ENCODE measurements around the gene RGS12. TPM values are rescaled to one million over a fixed set of nuclear protein-coding genes. Genes with fewer than 3 reads are reported as not detected.

The RGS12 gene
- total and polyA plus RNA-seq, 2 donors (not counting 1 experiment from before 2014, with no cell fraction given): 3.5 to 13.9 TPM

DNA sequence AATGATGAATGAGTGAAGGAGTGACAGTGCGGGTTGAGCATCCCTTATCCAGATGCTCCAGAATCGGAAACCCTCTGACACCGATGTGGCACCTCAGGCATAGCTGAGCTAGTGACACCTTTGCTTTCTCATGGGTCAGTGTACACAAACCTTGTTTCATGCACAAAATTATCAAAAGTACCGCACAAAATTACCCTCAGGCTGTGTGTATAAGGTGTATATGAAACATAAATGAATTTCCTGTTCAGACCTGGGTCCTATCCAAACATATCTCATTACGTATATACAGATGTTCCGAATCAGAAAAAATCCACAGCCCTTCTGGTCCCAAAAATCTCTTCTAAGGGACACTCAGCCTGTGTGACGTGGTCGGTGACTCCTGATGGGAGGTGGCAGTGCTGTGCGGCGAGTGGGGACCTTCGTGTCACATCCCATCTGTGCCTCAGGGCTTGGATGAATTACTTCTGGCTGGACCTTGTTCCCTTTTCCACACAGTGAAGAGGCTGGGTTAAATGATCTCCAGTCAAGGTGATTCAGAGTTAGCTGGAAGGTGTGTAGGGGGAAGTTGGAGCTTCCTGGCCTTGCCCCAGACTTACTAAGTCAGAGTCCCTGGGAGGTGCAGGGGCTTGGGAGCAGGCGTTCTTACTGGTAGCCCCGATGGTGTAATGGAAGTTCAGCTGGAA lies 18.8 kb downstream of the RGS12 start:
- Histone ChIP-seq H3K4me3 (ENCODE audit: control extremely low read depth in 1 of 5, extremely low read depth in 1 of 5, insufficient read depth in 1 of 5, low read depth in 2 of 5, low read length in 4 of 5) (no peak overlapping the region), H2AFZ (ENCODE audit: insufficient read depth, low read depth, low read length, poor library complexity, severe bottlenecking) (no peak overlapping the region), H3K36me3 (replicated peaks in 1 of 2; ENCODE audit: control extremely low read depth in 1 of 2, control insufficient read depth in 1 of 2, extremely low read depth in 1 of 2, insufficient read depth in 2 of 2, low read length in 1 of 2) (no peaks in the 10 kb centered on the region), H4K20me1 (ENCODE audit: control insufficient read depth, insufficient read depth, low read length, poor library complexity, severe bottlenecking) (no peaks in the 10 kb centered on the region), H3K9ac (ENCODE audit: low read length) (no peak overlapping the region), H3K79me2 (ENCODE audit: control insufficient read depth, insufficient read depth, low read length) (peaks cover 6% of the 10 kb centered on the region), H3K4me2 (replicated peaks; ENCODE audit: low read depth, low read length, poor library complexity, severe bottlenecking) (no peak overlapping the region), H3K4me1 (ENCODE audit: control insufficient read depth in 2 of 2, insufficient read depth in 2 of 2, low read length in 2 of 2) (no peaks in the 10 kb centered on the region), H3K9me3 (ENCODE audit: control extremely low read depth in 1 of 3, control insufficient read depth in 2 of 3, insufficient read depth in 1 of 3, low read length in 2 of 3) (no peaks in the 10 kb centered on the region), H3K27me3 (replicated peaks in 1 of 4; ENCODE audit: control extremely low read depth in 1 of 4, control insufficient read depth in 3 of 4, insufficient read depth in 4 of 4, low read length in 3 of 4) (no peaks in the 10 kb centered on the region), H3K27ac (ENCODE audit: low read length in 2 of 2) (no peak overlapping the region)
- ATAC-seq (ENCODE audit: low read depth): no peak
- 96% methylated on average over 5 of the region's 13 CpGs for WGBS (ENCODE audit: insufficient coverage)
- POLR2A ChIA-PET: no interaction called here
- Mint-ChIP-seq H3K9me3 (ENCODE audit: insufficient read depth) (no peaks in the 10 kb centered on the region), H3K4me3 (no peak overlapping the region), H3K4me1 (no peaks in the 10 kb centered on the region), H3K27ac (no peak overlapping the region), H3K27me3 (no peaks in the 10 kb centered on the region)
- no peak for DNase-seq
- TF ChIP-seq CTCF (IDR thresholded peaks at IDR 0.05) (no peak), EZH2 (IDR thresholded peaks at IDR 0.05; ENCODE audit: borderline replicate concordance, insufficient read depth, low read depth, low read length, poor library complexity, severe bottlenecking) (no peak)
- CTCF ChIA-PET: no interaction called here
- intact Hi-C loops (cut with micrococcal nuclease): no loop called here

DNA sequence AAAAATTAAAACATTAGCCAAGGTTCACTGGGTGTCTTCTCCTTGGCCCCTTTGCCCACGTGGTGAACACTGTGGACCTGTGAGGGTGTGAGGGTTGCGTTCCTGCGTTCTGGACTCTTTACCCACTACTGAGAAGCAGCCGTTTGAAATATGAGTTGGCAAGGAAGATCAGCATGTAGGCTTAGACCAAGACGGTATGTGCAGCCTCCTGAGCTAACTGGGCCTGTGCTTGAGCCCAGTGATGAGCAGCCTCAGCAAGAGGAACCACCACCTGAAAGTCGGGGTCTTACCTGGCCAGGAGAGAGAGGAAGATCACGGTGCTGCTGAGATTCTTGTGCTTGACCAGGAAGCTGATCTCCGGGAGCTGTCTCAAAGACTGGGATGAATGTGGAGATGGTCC lies 19.5 kb downstream of the RGS12 start:
- no peak overlapping the region for H3K27ac ChIP-seq (ENCODE audit: low read length in 2 of 2)
- H3K27me3 Mint-ChIP-seq: no peaks in the 10 kb centered on the region
- intact Hi-C loops (cut with micrococcal nuclease): no loop called here
- H3K27me3 ChIP-seq (replicated peaks in 1 of 4; ENCODE audit: control extremely low read depth in 1 of 4, control insufficient read depth in 3 of 4, insufficient read depth in 4 of 4, low read length in 3 of 4): no peaks in the 10 kb centered on the region
- H3K9me3 Mint-ChIP-seq (ENCODE audit: insufficient read depth): no peaks in the 10 kb centered on the region
- no peak overlapping the region for H2AFZ ChIP-seq (ENCODE audit: insufficient read depth, low read depth, low read length, poor library complexity, severe bottlenecking)
- no peak overlapping the region for H3K27ac Mint-ChIP-seq
- H3K4me1 Mint-ChIP-seq: no peaks in the 10 kb centered on the region
- ATAC-seq (ENCODE audit: low read depth) (no peak), DNase-seq (no peak)
- H3K4me2 ChIP-seq (replicated peaks; ENCODE audit: low read depth, low read length, poor library complexity, severe bottlenecking): no peak overlapping the region
- TF ChIP-seq EZH2 (IDR thresholded peaks at IDR 0.05; ENCODE audit: borderline replicate concordance, insufficient read depth, low read depth, low read length, poor library complexity, severe bottlenecking) (no peak), CTCF (IDR thresholded peaks at IDR 0.05) (no peak)
- no peaks in the 10 kb centered on the region for H3K36me3 ChIP-seq (replicated peaks in 1 of 2; ENCODE audit: control extremely low read depth in 1 of 2, control insufficient read depth in 1 of 2, extremely low read depth in 1 of 2, insufficient read depth in 2 of 2, low read length in 1 of 2)
- H3K9me3 ChIP-seq (ENCODE audit: control extremely low read depth in 1 of 3, control insufficient read depth in 2 of 3, insufficient read depth in 1 of 3, low read length in 2 of 3): no peaks in the 10 kb centered on the region
- ChIA-PET CTCF (no interaction called here), POLR2A (no interaction called here)
- no peaks in the 10 kb centered on the region for H3K4me1 ChIP-seq (ENCODE audit: control insufficient read depth in 2 of 2, insufficient read depth in 2 of 2, low read length in 2 of 2)
- H3K79me2 ChIP-seq (ENCODE audit: control insufficient read depth, insufficient read depth, low read length): no peaks in the 10 kb centered on the region
- no peak overlapping the region for H3K4me3 ChIP-seq (ENCODE audit: control extremely low read depth in 1 of 5, extremely low read depth in 1 of 5, insufficient read depth in 1 of 5, low read depth in 2 of 5, low read length in 4 of 5)
- H3K9ac ChIP-seq (ENCODE audit: low read length): no peak overlapping the region
- no peak overlapping the region for H3K4me3 Mint-ChIP-seq
- H4K20me1 ChIP-seq (ENCODE audit: control insufficient read depth, insufficient read depth, low read length, poor library complexity, severe bottlenecking): no peaks in the 10 kb centered on the region
- 90% methylated on average over 5 of the region's 8 CpGs for WGBS (ENCODE audit: insufficient coverage)

Measured in B cell (primary cell).